ENCODE measurements around the gene LEPR.

LEPR gene

DNA sequence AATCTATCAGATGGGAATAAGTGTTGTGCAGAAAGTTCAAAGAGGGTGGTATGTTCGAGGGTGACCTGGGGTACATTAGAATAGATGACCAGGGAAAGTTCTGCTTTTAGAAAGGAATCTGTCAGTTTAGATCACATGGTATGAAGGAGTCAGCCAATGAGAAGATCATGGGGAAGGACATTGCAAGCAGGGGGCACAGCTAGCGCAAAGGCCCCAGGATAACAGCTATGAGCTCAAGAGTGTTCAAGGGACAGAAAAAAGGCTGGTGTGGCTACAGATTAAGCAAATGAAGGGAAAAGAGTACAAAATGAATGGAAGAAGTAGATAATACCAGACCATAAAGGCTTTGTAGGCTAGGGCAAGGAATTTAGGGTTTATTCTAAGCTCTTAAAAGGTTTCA is 8.6 kb downstream of the LEPR start:
- TF ChIP-seq CTCF (conservative IDR thresholded peaks at IDR 0.05; ENCODE audit: low read depth, low read length) = no peak
- no peak overlapping the region for H3K4me3 ChIP-seq (ENCODE audit: low read length)
- no peak for DNase-seq (ENCODE audit: low read depth)

DNA sequence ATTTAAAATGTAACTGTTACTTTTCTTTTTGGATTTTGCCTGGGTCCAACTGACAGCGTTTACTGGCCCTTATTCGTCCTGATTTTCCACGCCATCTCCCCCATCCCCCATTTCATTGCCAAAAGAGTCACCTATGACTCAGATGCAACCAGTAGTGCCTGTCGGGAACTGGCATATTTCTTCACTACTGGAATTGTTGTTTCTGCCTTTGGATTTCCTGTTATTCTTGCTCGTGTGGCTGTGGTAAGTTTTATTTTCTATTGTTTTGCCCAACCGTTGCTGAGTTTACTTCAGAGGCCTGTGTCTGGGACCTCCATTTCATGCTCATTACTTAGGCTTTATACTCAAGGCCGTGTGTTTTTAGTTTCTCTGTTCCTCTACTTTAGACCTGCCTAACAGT is 9.3 kb downstream of the LEPR start:
- no peak overlapping the region for H3K4me3 ChIP-seq (ENCODE audit: low read length)
- peak; percentile 62 for DNase-seq (ENCODE audit: low read depth)
- TF ChIP-seq CTCF (conservative IDR thresholded peaks at IDR 0.05; ENCODE audit: low read depth, low read length) = no peak

DNA sequence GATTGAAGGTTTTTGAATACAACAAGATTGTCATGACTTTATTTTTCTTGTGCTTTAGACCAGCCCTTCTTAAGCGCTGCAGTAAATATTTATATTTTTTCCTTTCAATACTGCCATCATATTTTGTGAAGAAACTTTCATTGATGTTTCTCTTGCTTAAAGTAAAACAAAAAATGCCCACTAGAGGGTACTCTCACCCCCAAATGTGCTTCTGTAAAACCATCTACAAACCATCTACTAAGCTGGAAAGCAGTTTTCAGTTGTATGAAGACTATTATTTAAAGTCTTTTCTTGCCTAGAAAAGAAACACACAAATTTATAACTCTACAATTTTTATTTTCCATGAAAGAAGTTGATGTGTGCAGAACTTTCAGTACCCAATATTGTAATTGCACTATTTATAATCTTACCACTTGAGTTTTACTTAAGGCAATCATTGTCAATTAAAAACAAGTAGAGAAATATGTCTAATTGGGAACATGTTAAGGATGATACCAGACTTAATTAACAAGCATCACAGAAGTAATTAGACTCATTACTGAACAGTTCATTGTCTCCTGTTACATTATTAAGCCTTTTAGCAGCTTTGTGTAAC is 10.7 kb downstream of the LEPR start:
- no peak for DNase-seq (ENCODE audit: low read depth)
- TF ChIP-seq CTCF (conservative IDR thresholded peaks at IDR 0.05; ENCODE audit: low read depth, low read length) = peak; percentile 61
- no peak overlapping the region for H3K4me3 ChIP-seq (ENCODE audit: low read length)

- no peak for DNase-seq (ENCODE audit: low read depth)
- no peak for TF ChIP-seq CTCF (conservative IDR thresholded peaks at IDR 0.05; ENCODE audit: low read depth, low read length)
- H3K4me3 ChIP-seq (ENCODE audit: low read length) = no peak overlapping the region
Observed at GRCh38 chr1:65432918-65433317, 12.4 kb downstream of the LEPR start.

DNA sequence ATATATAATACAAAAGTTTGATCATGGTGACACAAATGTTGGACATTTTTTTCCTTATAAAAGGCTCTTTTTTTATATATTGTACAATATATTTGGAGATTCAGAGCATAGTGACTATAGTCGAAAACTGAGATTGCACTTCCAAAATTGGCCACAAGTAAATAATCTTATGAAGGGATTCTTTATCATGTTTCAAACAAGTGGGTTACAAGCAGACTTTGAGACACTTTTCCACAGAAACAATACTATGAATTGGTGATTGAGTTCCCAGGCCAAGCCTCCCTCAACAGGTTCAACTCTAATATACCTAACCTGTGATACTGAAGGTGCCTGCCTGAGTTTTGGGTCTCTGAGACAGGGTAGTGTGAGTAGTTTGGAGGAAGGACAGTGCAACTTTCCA is 13.8 kb downstream of the LEPR start:
- H3K4me3 ChIP-seq (ENCODE audit: low read length) = no peak overlapping the region
- TF ChIP-seq CTCF (conservative IDR thresholded peaks at IDR 0.05; ENCODE audit: low read depth, low read length) = no peak
- no peak for DNase-seq (ENCODE audit: low read depth)

DNA sequence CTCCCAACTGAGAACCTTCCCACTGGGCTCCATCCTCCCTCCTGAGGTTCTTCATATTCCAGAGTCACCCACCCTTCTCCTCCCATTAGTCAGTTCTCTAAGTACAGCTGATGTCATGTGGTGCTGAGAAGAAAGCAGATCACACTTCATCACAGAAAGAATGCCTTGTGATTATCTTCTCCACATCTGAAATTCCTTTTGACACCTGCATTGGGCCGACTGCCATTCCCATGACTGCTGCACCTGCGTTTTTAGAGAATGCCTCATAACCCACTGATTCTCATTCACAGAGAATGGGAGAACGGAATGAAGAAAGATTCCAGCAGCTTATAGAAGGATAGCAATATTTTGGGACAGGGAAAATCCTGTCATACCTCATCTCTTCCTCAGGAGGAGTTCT is 14.3 kb downstream of the LEPR start:
- TF ChIP-seq CTCF (conservative IDR thresholded peaks at IDR 0.05; ENCODE audit: low read depth, low read length) = no peak
- H3K4me3 ChIP-seq (ENCODE audit: low read length) = no peak overlapping the region
- no peak for DNase-seq (ENCODE audit: low read depth)

- no peak for TF ChIP-seq CTCF (conservative IDR thresholded peaks at IDR 0.05; ENCODE audit: low read depth, low read length)
- DNase-seq (ENCODE audit: low read depth) = no peak
- no peak overlapping the region for H3K4me3 ChIP-seq (ENCODE audit: low read length)
Observed at GRCh38 chr1:65435987-65436386, 15.5 kb downstream of the LEPR start.
